Mammary epithelial cell (primary cell): ENCODE data around the gene ARMC10.

Source experiments
- CTCF ChIP-seq, 2 donors: IDR thresholded peaks in 1 of 2; conservative IDR thresholded peaks in 1 of 2; 2 replicates each; pipeline ENCODE4 v1.5.1; 2011 to 2012; ENCODE audit warnings: inconsistent platforms in 2 of 2, low read length in 2 of 2, mild to moderate bottlenecking in 2 of 2, control low read depth in 1 of 2, low read depth in 1 of 2; ENCODE audit not compliant: insufficient read depth in 1 of 2; ENCODE audit errors: extremely low read depth in 1 of 2
- EZH2 ChIP-seq: IDR thresholded peaks from 2 replicates; pipeline ENCODE4 v1.6.1; 2012; ENCODE audit warnings: low read length, inconsistent platforms, borderline replicate concordance

GRCh38 chr7:103114576-103115008, 39.7 kb downstream of the ARMC10 start:
- TF ChIP-seq CTCF (conservative IDR thresholded peaks at IDR 0.05 in 1 of 2, IDR thresholded peaks at IDR 0.05 in 1 of 2; ENCODE audit: extremely low read depth in 1 of 2, insufficient read depth in 1 of 2, low read depth in 1 of 2, low read length in 2 of 2) (no peak), EZH2 (no peak)
